ENCODE data around the gene SAE1. TPM values are rescaled to one million over a fixed set of nuclear protein-coding genes. Genes with fewer than 3 reads are reported as not detected.

The SAE1 gene
- total RNA-seq, 2 donors from 2014 or later: 187 to 240 TPM

- Mint-ChIP-seq H3K9me3 (no peaks in the 10 kb centered on the region), H3K27me3 (ENCODE audit: insufficient read depth) (no peaks in the 10 kb centered on the region), H3K4me1 (peaks cover 46% of the 10 kb centered on the region), H3K4me3 (peak overlapping the region; percentile 91), H3K36me3 (ENCODE audit: low read depth) (peaks cover 31% of the 10 kb centered on the region), H3K27ac (peak overlapping the region; percentile 97)
- peaks cover 24% of the 10 kb centered on the region for H3K36me3 ChIP-seq (ENCODE audit: control insufficient read depth, insufficient read depth, low read length)
- H3K27ac ChIP-seq (ENCODE audit: low read depth, low read length): peak overlapping the region; percentile 97
- no peaks in the 10 kb centered on the region for H3K9me3 ChIP-seq (ENCODE audit: control insufficient read depth, low read length)
- H3K4me3 ChIP-seq (ENCODE audit: low read length): peak overlapping the region; percentile 97
- 31 to 44% methylated on average over 11 to 14 of the region's 15 CpGs for WGBS, 2 experiments (ENCODE audit: insufficient coverage in 1 of 2, insufficient read length in 1 of 2)
- no peaks in the 10 kb centered on the region for H3K27me3 ChIP-seq (ENCODE audit: control insufficient read depth, insufficient read depth, low read length, poor library complexity, severe bottlenecking)
- peak overlapping the region; percentile 98 for H3K9ac ChIP-seq (ENCODE audit: extremely low read depth, low read length, poor library complexity, severe bottlenecking)
- peaks cover 2% of the 10 kb centered on the region for H3K4me1 ChIP-seq (ENCODE audit: control insufficient read depth, insufficient read depth, low read length)
- no peak for TF ChIP-seq CTCF (conservative IDR thresholded peaks at IDR 0.05)
- peak; percentile 58 for DNase-seq
Measured at GRCh38 chr19:47109541-47110375, 20.9 kb upstream of the SAE1 start.

GRCh38 chr19:47110521-47111005 lies 20.1 kb upstream of the SAE1 start:
- Histone ChIP-seq H3K36me3 (ENCODE audit: control insufficient read depth, insufficient read depth, low read length) (peaks cover 17% of the 10 kb centered on the region), H3K9me3 (ENCODE audit: control insufficient read depth, low read length) (no peaks in the 10 kb centered on the region), H3K9ac (ENCODE audit: extremely low read depth, low read length, poor library complexity, severe bottlenecking) (peak overlapping the region; percentile 98), H3K4me1 (ENCODE audit: control insufficient read depth, insufficient read depth, low read length) (peaks cover 2% of the 10 kb centered on the region), H3K27ac (ENCODE audit: low read depth, low read length) (peak overlapping the region; percentile 97), H3K4me3 (ENCODE audit: low read length) (peak overlapping the region; percentile 97), H3K27me3 (ENCODE audit: control insufficient read depth, insufficient read depth, low read length, poor library complexity, severe bottlenecking) (no peaks in the 10 kb centered on the region)
- no peak for DNase-seq
- H3K4me3 Mint-ChIP-seq: peak overlapping the region; percentile 91
- 0 to 2% methylated on average over 5 to 11 of the region's 12 CpGs for WGBS, 2 experiments (ENCODE audit: insufficient coverage in 1 of 2, insufficient read length in 1 of 2)
- peaks cover 46% of the 10 kb centered on the region for H3K4me1 Mint-ChIP-seq
- H3K9me3 Mint-ChIP-seq: no peaks in the 10 kb centered on the region
- no peak for TF ChIP-seq CTCF (conservative IDR thresholded peaks at IDR 0.05)
- no peaks in the 10 kb centered on the region for H3K27me3 Mint-ChIP-seq (ENCODE audit: insufficient read depth)
- peaks cover 24% of the 10 kb centered on the region for H3K36me3 Mint-ChIP-seq (ENCODE audit: low read depth)
- H3K27ac Mint-ChIP-seq: peak overlapping the region; percentile 97

- DNase-seq: peak; percentile 39
- 0% methylated on average over 25 to 35 of the region's 35 CpGs for WGBS, 2 experiments (ENCODE audit: insufficient coverage in 1 of 2, insufficient read length in 1 of 2)
- Mint-ChIP-seq H3K4me1 (peaks cover 40% of the 10 kb centered on the region), H3K4me3 (peak overlapping the region; percentile 91), H3K9me3 (no peaks in the 10 kb centered on the region), H3K27ac (peak overlapping the region; percentile 97), H3K27me3 (ENCODE audit: insufficient read depth) (no peaks in the 10 kb centered on the region), H3K36me3 (ENCODE audit: low read depth) (peaks cover 19% of the 10 kb centered on the region)
- H3K9ac ChIP-seq (ENCODE audit: extremely low read depth, low read length, poor library complexity, severe bottlenecking): peak overlapping the region; percentile 98
- no peaks in the 10 kb centered on the region for H3K27me3 ChIP-seq (ENCODE audit: control insufficient read depth, insufficient read depth, low read length, poor library complexity, severe bottlenecking)
- peaks cover 17% of the 10 kb centered on the region for H3K36me3 ChIP-seq (ENCODE audit: control insufficient read depth, insufficient read depth, low read length)
- no peak for TF ChIP-seq CTCF (conservative IDR thresholded peaks at IDR 0.05)
- peaks cover 2% of the 10 kb centered on the region for H3K4me1 ChIP-seq (ENCODE audit: control insufficient read depth, insufficient read depth, low read length)
- H3K4me3 ChIP-seq (ENCODE audit: low read length): peak overlapping the region; percentile 97
- H3K27ac ChIP-seq (ENCODE audit: low read depth, low read length): peak overlapping the region; percentile 97
- H3K9me3 ChIP-seq (ENCODE audit: control insufficient read depth, low read length): no peaks in the 10 kb centered on the region
Measured at GRCh38 chr19:47111006-47111621, 19.5 kb upstream of the SAE1 start.

Data from endodermal cell (in vitro differentiated cells).